PC-3 (cell line): Measurements from ENCODE around the gene ZNF277. TPM values are rescaled to one million over a fixed set of nuclear protein-coding genes. Genes with fewer than 3 reads are reported as not detected.

ENCODE experiments used
- ATAC-seq: fragments of 200-7000 bp; cut with Tn5 transposase; 2 replicates; pipeline ENCODE4 v1.9.1; 2020; ENCODE audit warnings: mild to moderate bottlenecking, moderate library complexity
- BruUV-seq: library from RNA; stranded (reverse); fragments of 400-500 nt; replicated peaks from 2 replicates; lab custom pipeline; 2021; lab: Mats Ljungman, UMichigan
- CTCF ChIA-PET: fragments of 300-600 bp; sonication (Branson Sonifier 250); formaldehyde crosslinking; loops from one replicate; lab custom pipeline; 2022; ENCODE audit warnings: antibody characterized with exemption; lab: Charles Lee
- POLR2A ChIA-PET: fragments of 300-600 bp; sonication (Branson Sonifier 250); formaldehyde crosslinking; loops from one replicate; lab custom pipeline; 2022; ENCODE audit warnings: antibody characterized with exemption; ENCODE audit not compliant: unreplicated experiment; lab: Charles Lee
- DNase-seq: peaks from one replicate; pipeline ENCODE4 v3.0.0-alpha.2; 2015
- H2AFZ ChIP-seq: fragments of 300-600 bp; sonication (generic); 2 replicates; pipeline ENCODE4 v1.6.0; 2016; ENCODE audit warnings: antibody characterized with exemption, low read length
- H3F3A ChIP-seq: fragments of 300-600 bp; sonication (generic); one replicate; pipeline ENCODE4 v1.6.0; 2017; ENCODE audit warnings: antibody characterized with exemption, low read length, control low read depth, mild to moderate bottlenecking; ENCODE audit not compliant: unreplicated experiment
- H3K27ac ChIP-seq: fragments of 300-600 bp; sonication (generic); 2 replicates; pipeline ENCODE4 v1.5.1; 2016; ENCODE audit warnings: mild to moderate bottlenecking, low read length
- H3K27me3 ChIP-seq: fragments of 300-600 bp; sonication (generic); 2 replicates; pipeline ENCODE4 v1.6.1; 2016; ENCODE audit warnings: low read length, mixed read lengths
- H3K36me3 ChIP-seq: fragments of 300-600 bp; sonication (generic); 2 replicates; pipeline ENCODE4 v1.6.1; 2016; ENCODE audit warnings: low read depth, mixed run types, low read length, mixed read lengths
- H3K4me1 ChIP-seq: fragments of 300-600 bp; sonication (generic); 2 replicates; pipeline ENCODE4 v1.5.1; 2016; ENCODE audit warnings: low read length; ENCODE audit not compliant: insufficient read depth
- H3K4me2 ChIP-seq: fragments of 300-600 bp; sonication (generic); 2 replicates; pipeline ENCODE4 v1.6.0; 2016; ENCODE audit warnings: low read length
- H3K4me3 ChIP-seq: fragments of 300-600 bp; sonication (generic); 2 replicates; pipeline ENCODE4 v1.5.1; 2016; ENCODE audit warnings: mild to moderate bottlenecking, low read length, mixed read lengths
- H3K79me2 ChIP-seq: fragments of 300-600 bp; sonication (generic); 2 replicates; pipeline ENCODE4 v1.6.1; 2017; ENCODE audit warnings: low read length, mixed read lengths
- H3K9ac ChIP-seq: fragments of 300-600 bp; sonication (generic); 2 replicates; pipeline ENCODE4 v1.6.0; 2016; ENCODE audit warnings: mild to moderate bottlenecking, low read length
- H3K9me2 ChIP-seq: fragments of 300-600 bp; sonication (generic); replicated peaks from 2 replicates; pipeline ENCODE4 v1.6.1; 2016; ENCODE audit warnings: mixed run types, low read length, mixed read lengths
- H3K9me3 ChIP-seq: fragments of 300-600 bp; sonication (generic); 2 replicates; pipeline ENCODE4 v1.6.1; 2016; ENCODE audit warnings: low read length, mixed read lengths
- H4K20me1 ChIP-seq: fragments of 300-600 bp; sonication (generic); 2 replicates; pipeline ENCODE4 v1.6.1; 2016; ENCODE audit warnings: low read length, mixed read lengths
- CTCF ChIP-seq: fragments of 300-600 bp; sonication (generic); conservative IDR thresholded peaks from 2 replicates; pipeline ENCODE4 v1.5.1; 2017; ENCODE audit warnings: antibody characterized with exemption, low read depth, mild to moderate bottlenecking, low read length
- EZH2 ChIP-seq: fragments of 300-600 bp; sonication (generic); IDR thresholded peaks from one replicate; pipeline ENCODE4 v1.6.1; 2017; ENCODE audit warnings: antibody characterized with exemption, mild to moderate bottlenecking, low read length; ENCODE audit not compliant: unreplicated experiment
- EZH2phosphoT487 ChIP-seq: fragments of 300-600 bp; sonication (generic); IDR thresholded peaks from 2 replicates; pipeline ENCODE4 v1.6.1; 2018; ENCODE audit warnings: mild to moderate bottlenecking, antibody characterized with exemption, low read length, borderline replicate concordance
- intact Hi-C: fragments of 100-400 bp; cut with micrococcal nuclease; formaldehyde crosslinking; loops from 2 replicates; pipeline ENCODE4 v1.9.0; 2023
- total RNA-seq: library from RNA; depleted of rRNA; stranded (reverse); fragments of >200 nt; gene quantifications from 2 replicates; pipeline ENCODE4 v1.2.3, GENCODE V29; 2014

The ZNF277 gene
- total RNA-seq, 1 experiment from 2014 or later, result 14.0 TPM

GRCh38 chr7:112346381-112347060 lies 140.0 kb downstream of the ZNF277 start:
- no peak for TF ChIP-seq EZH2
- TF ChIP-seq EZH2phosphoT487, result no peak
- TF ChIP-seq CTCF, result no peak
- H3K27ac ChIP-seq, result no peak overlapping the region
- no peak overlapping the region for H2AFZ ChIP-seq
- no peaks in the 10 kb centered on the region for H3K27me3 ChIP-seq
- H3K9ac ChIP-seq, result no peak overlapping the region
- no peak overlapping the region for H3K4me2 ChIP-seq
- POLR2A ChIA-PET, result interaction anchor here (0.5 kb wide), 1 partner anchor 100 kb away, joined by 4 read pairs; no protein-coding TSS in a partner anchor
- DNase-seq, result no peak
- H3K4me1 ChIP-seq, result no peaks in the 10 kb centered on the region
- CTCF ChIA-PET, result no interaction called here
- H3K4me3 ChIP-seq, result no peak overlapping the region
- H3K9me3 ChIP-seq, result no peaks in the 10 kb centered on the region
- BruUV-seq, result no TSS peak
- intact Hi-C loops, result no loop called here
- no peaks in the 10 kb centered on the region for H3K79me2 ChIP-seq
- H3F3A ChIP-seq, result no peaks in the 10 kb centered on the region
- no peaks in the 10 kb centered on the region for H3K9me2 ChIP-seq
- no peaks in the 10 kb centered on the region for H4K20me1 ChIP-seq
- peaks cover 9% of the 10 kb centered on the region; the same call in 1 of the 2 replicates for H3K36me3 ChIP-seq
- ATAC-seq, result no peak

- intact Hi-C loops, result no loop called here
- no TSS peak for BruUV-seq
- Histone ChIP-seq H3K9me2 (no peaks in the 10 kb centered on the region), H3K79me2 (no peaks in the 10 kb centered on the region), H3K9me3 (no peaks in the 10 kb centered on the region), H3K4me1 (no peaks in the 10 kb centered on the region), H3K36me3 (peaks cover 8% of the 10 kb centered on the region; the same call in 1 of the 2 replicates), H3K27ac (no peak overlapping the region), H4K20me1 (no peaks in the 10 kb centered on the region), H3K4me2 (no peak overlapping the region), H2AFZ (no peak overlapping the region), H3F3A (no peaks in the 10 kb centered on the region), H3K9ac (no peak overlapping the region), H3K4me3 (no peak overlapping the region), H3K27me3 (no peaks in the 10 kb centered on the region)
- DNase-seq (no peak), ATAC-seq (no peak)
- CTCF ChIA-PET, result no interaction called here
- TF ChIP-seq EZH2, result no peak
- TF ChIP-seq CTCF, result no peak
- TF ChIP-seq EZH2phosphoT487, result no peak
- POLR2A ChIA-PET, result no interaction called here
These were observed 140.6 kb downstream of the ZNF277 start for GRCh38 chr7:112347088-112347487.

- Histone ChIP-seq H2AFZ (no peak overlapping the region), H3K9ac (no peak overlapping the region), H3K27me3 (no peaks in the 10 kb centered on the region), H4K20me1 (no peaks in the 10 kb centered on the region), H3K79me2 (no peaks in the 10 kb centered on the region), H3K27ac (no peak overlapping the region), H3K9me2 (no peaks in the 10 kb centered on the region), H3K9me3 (no peaks in the 10 kb centered on the region), H3K36me3 (no peaks in the 10 kb centered on the region), H3K4me3 (no peak overlapping the region), H3F3A (no peaks in the 10 kb centered on the region), H3K4me1 (no peaks in the 10 kb centered on the region), H3K4me2 (no peak overlapping the region)
- ChIA-PET CTCF (no interaction called here), POLR2A (no interaction called here)
- BruUV-seq, result TSS peak; percentile 9
- ATAC-seq (no peak), DNase-seq (no peak)
- intact Hi-C loops, result no loop called here
- no peak for TF ChIP-seq EZH2phosphoT487
- TF ChIP-seq CTCF, result no peak
- no peak for TF ChIP-seq EZH2
These were observed 144.1 kb downstream of the ZNF277 start for GRCh38 chr7:112350585-112350984.
